ENCODE measurements around the gene MOGAT2.

DNA sequence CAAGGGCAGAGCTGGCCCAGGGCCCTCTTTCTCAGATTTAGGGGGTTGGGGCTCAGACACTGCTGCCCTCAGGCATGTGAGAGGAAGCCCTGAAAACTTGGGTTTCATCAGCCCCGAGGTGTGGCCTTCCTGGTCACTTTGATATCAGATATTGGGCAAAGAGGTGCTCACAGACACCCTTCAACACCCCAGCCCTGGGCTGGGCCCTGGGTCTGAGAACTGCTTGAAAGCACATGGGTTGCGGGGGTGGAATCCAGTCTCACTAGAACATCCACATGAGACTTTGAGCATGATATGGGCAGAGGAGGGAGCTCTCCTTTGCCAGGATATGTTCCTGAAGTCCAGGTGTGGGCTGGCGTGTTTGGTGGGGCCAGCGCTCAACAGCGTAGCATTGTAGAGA is 61.3 kb downstream of the MOGAT2 start:
- TF ChIP-seq CTCF (IDR thresholded peaks at IDR 0.05) (no peak), POLR2A (IDR thresholded peaks at IDR 0.05) (no peak)

All from adrenal gland (tissue), 5 donors.